Measurements from ENCODE around the gene SND1.

SND1 gene

GRCh38 chr7:127651556-127652332 is at the start of gene SND1:
Gene SND1 (plus strand): TSS chr7:127652194. CDS start chr7:127652374, 180 bp downstream.
- peak; percentile 99 for DNase-seq (ENCODE audit: low read depth)

GRCh38 chr7:127608446-127608845 is 43.5 kb upstream of the SND1 start:
- DNase-seq (ENCODE audit: low read depth), result no peak

- no peak for DNase-seq (ENCODE audit: low read depth)
These were observed 42.7 kb upstream of the SND1 start for GRCh38 chr7:127609297-127609696.

- DNase-seq (ENCODE audit: low read depth), result no peak
These were observed 39.7 kb upstream of the SND1 start for GRCh38 chr7:127612263-127612662.

GRCh38 chr7:127616724-127617123 is 35.3 kb upstream of the SND1 start:
- DNase-seq (ENCODE audit: low read depth), result no peak

GRCh38 chr7:127618042-127618441 is 34.0 kb upstream of the SND1 start, which contains the start of gene PAX4:
Gene PAX4 (minus strand): TSS chr7:127618142. CDS start chr7:127615928, 2,214 bp downstream.
- DNase-seq (ENCODE audit: low read depth), result no peak

- no peak for DNase-seq (ENCODE audit: low read depth)
These were observed 33.2 kb upstream of the SND1 start for GRCh38 chr7:127618775-127619174.

- no peak for DNase-seq (ENCODE audit: low read depth)
These were observed 32.2 kb upstream of the SND1 start for GRCh38 chr7:127619681-127620405.

GRCh38 chr7:127620406-127621233 is 31.4 kb upstream of the SND1 start:
- DNase-seq (ENCODE audit: low read depth), result no peak

GRCh38 chr7:127625331-127625730 is 26.7 kb upstream of the SND1 start:
- DNase-seq (ENCODE audit: low read depth), result no peak

GRCh38 chr7:127628445-127628844 is 23.5 kb upstream of the SND1 start:
- DNase-seq (ENCODE audit: low read depth), result no peak

GRCh38 chr7:127629268-127629854 is 22.6 kb upstream of the SND1 start:
- no peak for DNase-seq (ENCODE audit: low read depth)

- DNase-seq (ENCODE audit: low read depth), result no peak
These were observed 19.6 kb upstream of the SND1 start for GRCh38 chr7:127632276-127632910.

- DNase-seq (ENCODE audit: low read depth), result no peak
These were observed 16.2 kb upstream of the SND1 start for GRCh38 chr7:127635659-127636285.

- DNase-seq (ENCODE audit: low read depth), result no peak
These were observed 13.8 kb upstream of the SND1 start for GRCh38 chr7:127638197-127638596.

- no peak for DNase-seq (ENCODE audit: low read depth)
These were observed 7.5 kb upstream of the SND1 start for GRCh38 chr7:127644484-127644883.

GRCh38 chr7:127647636-127648035 is 4.4 kb upstream of the SND1 start:
- DNase-seq (ENCODE audit: low read depth), result no peak

GRCh38 chr7:127648986-127649385 is 3.0 kb upstream of the SND1 start:
- DNase-seq (ENCODE audit: low read depth), result no peak

GRCh38 chr7:127650847-127651555 is 993 bp upstream of the SND1 start:
- peak; percentile 32 for DNase-seq (ENCODE audit: low read depth)
